ENCODE results near the gene CHAC1. TPM values are rescaled to one million over a fixed set of nuclear protein-coding genes. Genes with fewer than 3 reads are reported as not detected.

The CHAC1 gene
- total RNA-seq, 1 experiment from 2014 or later, result 2.5 TPM

DNA sequence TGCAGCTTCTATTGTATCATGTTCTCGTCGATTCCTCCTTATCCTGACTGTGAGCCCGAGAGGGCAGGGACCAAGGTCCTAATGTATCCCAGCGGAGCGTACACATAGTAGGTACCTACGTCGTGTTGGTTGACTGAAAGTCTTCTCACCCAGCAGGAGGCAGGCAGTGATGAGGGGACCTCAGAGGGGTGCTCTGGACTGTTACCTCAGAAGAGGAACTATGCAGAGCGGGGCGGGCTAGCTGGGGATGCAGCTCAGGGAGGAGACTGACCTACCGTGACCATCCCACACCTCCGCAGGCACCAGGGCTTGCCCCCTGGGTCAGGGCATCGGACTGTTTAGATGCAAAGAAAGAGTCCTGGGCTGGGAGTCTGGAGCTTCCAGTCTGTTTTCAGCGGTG lies 11.4 kb downstream of the CHAC1 start:
- Histone ChIP-seq H3K27ac (no peak overlapping the region), H3K4me1 (peaks cover 17% of the 10 kb centered on the region), H3K9me3 (replicated peaks) (no peaks in the 10 kb centered on the region), H3K27me3 (no peaks in the 10 kb centered on the region), H3K4me3 (no peak overlapping the region), H3K36me3 (no peaks in the 10 kb centered on the region)
- no peak for DNase-seq

DNA sequence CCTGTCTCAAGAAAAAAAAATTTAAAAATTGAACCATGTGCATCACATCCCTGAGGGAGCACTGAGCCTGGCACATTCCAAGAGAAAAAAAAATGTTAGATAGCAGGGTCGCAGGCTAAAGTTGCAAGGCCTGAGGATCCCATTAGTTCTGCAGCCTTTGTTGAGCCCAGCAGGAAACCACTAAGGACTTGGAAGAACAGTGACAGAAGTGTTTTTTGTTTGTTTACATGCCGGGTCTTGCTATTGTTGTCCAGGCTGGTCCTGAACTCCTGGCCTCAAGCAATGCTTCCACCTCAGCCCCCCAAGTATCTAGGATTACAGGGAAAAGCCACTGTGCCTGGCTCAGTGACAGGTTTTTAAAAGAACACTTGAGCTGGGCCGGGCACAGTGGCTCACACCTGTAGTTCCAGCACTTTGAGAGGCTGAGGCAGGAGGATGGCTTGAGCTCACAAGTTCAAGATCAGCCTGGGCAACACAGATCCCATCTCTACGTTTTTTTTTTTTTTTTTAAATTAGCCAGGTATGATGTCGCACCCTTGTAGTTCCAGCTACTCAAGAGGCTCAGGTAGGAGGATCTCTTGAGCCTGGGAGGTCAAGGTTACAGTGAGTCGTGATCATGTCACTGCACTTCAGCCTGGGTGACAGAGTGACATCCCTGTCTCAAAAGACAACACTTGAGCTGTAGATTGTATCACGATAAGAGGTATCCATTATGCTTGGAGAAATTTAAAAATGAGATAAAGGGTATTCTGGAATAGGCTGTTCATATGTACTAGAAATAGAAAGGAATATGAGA lies 15.2 kb downstream of the CHAC1 start:
- H3K4me1 ChIP-seq, result peaks cover 17% of the 10 kb centered on the region
- DNase-seq, result no peak
- H3K36me3 ChIP-seq, result no peaks in the 10 kb centered on the region
- H3K9me3 ChIP-seq (replicated peaks), result no peaks in the 10 kb centered on the region
- no peak overlapping the region for H3K27ac ChIP-seq
- no peak overlapping the region for H3K4me3 ChIP-seq
- H3K27me3 ChIP-seq, result no peaks in the 10 kb centered on the region

DNA sequence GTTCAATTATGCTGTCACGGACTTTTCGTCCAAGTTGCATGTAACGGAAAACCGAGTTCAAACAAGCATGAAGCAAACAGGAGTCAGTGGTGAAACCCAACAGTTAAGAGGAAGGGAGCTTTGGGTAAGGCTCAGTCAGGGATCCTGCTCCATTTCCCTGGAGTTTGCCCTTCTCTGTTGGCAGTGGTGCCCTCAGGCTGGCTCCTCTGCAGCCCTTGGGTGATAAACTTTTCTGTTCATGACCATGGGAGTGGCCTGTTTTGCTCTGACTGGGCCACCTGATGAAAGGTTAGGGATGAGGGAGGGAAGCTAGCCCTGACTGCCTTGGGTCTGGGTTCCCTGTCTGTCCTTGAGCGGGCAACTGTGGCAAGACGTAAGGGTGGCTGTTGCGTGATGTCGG lies 16.1 kb downstream of the CHAC1 start:
- no peak for DNase-seq
- Histone ChIP-seq H3K36me3 (no peaks in the 10 kb centered on the region), H3K4me3 (no peak overlapping the region), H3K9me3 (replicated peaks) (no peaks in the 10 kb centered on the region), H3K27ac (no peak overlapping the region), H3K27me3 (no peaks in the 10 kb centered on the region), H3K4me1 (peaks cover 17% of the 10 kb centered on the region)

DNA sequence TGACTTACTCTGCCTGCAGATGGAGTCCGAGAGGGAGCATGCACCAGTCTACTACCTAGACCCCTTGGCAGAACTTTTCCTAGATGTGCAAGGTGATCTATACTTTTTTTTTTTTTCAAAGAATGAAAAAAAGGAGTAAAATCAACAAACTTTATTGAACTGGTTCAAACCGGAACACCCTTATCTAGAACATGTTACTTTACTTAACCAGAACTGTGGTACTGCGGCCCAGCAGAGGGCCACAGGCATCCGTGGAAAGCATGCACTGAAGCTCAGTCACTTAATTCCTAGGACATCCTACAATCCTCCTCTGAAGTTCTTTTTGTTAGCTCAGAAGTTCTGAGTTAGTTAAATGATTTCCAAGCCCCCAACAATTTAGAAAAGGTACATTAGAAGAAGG lies 21.6 kb downstream of the CHAC1 start:
- H3K27ac ChIP-seq, result no peak overlapping the region
- H3K4me1 ChIP-seq, result no peaks in the 10 kb centered on the region
- H3K27me3 ChIP-seq, result no peaks in the 10 kb centered on the region
- H3K9me3 ChIP-seq (replicated peaks), result no peaks in the 10 kb centered on the region
- no peak for DNase-seq
- no peak overlapping the region for H3K4me3 ChIP-seq
- peaks cover 15% of the 10 kb centered on the region for H3K36me3 ChIP-seq

DNA sequence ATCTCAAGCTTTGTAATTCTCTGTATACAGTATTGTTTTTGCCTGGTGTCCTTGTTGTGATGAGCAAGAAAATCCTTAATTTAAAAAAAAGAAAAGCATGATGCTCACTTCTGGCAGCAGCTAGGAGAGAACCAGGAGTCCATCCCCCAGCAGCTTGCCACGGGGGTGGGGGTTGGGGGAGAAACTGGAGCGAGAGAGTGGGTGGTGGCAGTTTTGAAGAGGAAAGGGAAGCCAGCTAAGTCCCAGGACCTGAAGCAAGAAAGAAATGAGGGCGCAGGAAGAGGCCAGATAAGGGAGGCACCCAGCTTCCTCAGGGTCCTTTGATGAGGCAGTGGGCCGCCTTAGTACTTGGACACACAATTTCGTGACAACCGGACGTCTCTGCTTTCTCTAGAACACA lies 23.5 kb downstream of the CHAC1 start:
- peaks cover 23% of the 10 kb centered on the region for H3K36me3 ChIP-seq
- no peak for DNase-seq
- no peak overlapping the region for H3K4me3 ChIP-seq
- H3K9me3 ChIP-seq (replicated peaks), result no peaks in the 10 kb centered on the region
- H3K27ac ChIP-seq, result no peak overlapping the region
- H3K4me1 ChIP-seq, result no peaks in the 10 kb centered on the region
- no peaks in the 10 kb centered on the region for H3K27me3 ChIP-seq

DNA sequence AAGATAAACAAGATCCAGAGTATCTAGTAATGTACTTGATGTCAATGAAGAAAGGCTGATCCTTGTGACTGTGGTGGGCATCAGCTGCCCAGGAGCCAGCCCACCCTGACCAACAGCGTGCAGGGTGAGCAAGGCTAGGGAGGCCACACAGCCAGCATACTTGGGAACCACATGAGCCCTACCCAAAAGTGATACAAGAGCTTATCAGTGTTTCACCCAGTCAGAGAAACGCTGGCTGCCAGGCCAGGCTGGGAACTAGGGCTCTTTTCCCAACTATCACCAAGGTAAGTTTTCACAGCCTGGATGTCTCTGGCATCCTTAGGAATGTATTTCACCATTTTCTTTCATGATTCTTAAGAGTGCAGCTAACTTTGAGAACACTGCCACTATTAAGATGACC lies 24.9 kb downstream of the CHAC1 start:
- DNase-seq, result no peak
- no peaks in the 10 kb centered on the region for H3K9me3 ChIP-seq (replicated peaks)
- 0 out of 2 replicates have a peak, but pooled peaks cover 4% of the 10 kb centered on the region for H3K4me1 ChIP-seq

DNA sequence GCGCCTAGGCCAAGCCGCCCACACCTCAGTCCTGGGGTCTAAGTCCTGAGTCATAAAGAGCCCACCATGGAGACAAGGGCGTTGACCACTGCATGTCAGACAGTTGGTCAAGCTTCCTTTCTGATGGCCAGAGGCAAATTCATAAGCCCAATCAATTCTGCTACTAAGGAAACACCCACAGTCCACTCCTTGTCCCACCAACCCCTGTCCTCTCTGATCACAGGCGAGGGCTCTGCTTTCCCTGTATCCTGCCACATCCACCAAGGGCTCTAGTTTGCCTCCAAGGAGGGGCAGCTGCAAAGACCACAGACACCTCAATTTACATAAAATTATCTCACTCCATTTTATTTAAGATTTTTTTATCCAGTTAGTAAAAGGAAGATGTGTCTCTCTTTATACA lies 25.3 kb downstream of the CHAC1 start:
- H3K36me3 ChIP-seq, result peaks cover 39% of the 10 kb centered on the region
- H3K4me3 ChIP-seq, result no peak overlapping the region
- no peaks in the 10 kb centered on the region for H3K9me3 ChIP-seq (replicated peaks)
- no peaks in the 10 kb centered on the region for H3K27me3 ChIP-seq
- DNase-seq, result no peak
- H3K4me1 ChIP-seq, result 0 out of 2 replicates have a peak, but pooled peaks cover 6% of the 10 kb centered on the region
- no peak overlapping the region for H3K27ac ChIP-seq

More for the DNA sequence above, 24.9 kb downstream of the CHAC1 start:
- Histone ChIP-seq H3K27me3 (no peaks in the 10 kb centered on the region), H3K27ac (no peak overlapping the region), H3K36me3 (peaks cover 35% of the 10 kb centered on the region), H3K4me3 (no peak overlapping the region)

DNA sequence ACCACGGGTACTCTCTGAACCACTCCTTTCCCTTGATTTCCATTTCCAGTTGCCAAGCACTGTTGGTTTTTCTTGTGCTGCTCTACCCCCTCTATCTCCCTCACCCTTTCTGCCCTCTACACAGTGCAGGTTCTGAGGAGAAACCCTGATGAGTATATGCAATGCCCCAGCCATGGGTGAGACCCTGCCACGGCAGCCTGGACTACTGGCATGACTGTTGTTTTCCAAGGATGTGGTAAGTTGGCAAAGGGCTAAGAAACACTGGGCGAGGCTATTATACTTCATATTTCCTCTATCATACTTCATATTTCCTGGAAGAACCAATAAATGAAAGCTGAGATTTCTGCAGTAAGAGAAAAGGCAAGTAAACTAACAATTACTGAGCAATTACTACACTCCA lies 27.9 kb downstream of the CHAC1 start:
- Histone ChIP-seq H3K4me3 (no peak overlapping the region), H3K4me1 (0 out of 2 replicates have a peak, but pooled peaks cover 6% of the 10 kb centered on the region), H3K27me3 (no peaks in the 10 kb centered on the region), H3K36me3 (peaks cover 59% of the 10 kb centered on the region), H3K9me3 (replicated peaks) (no peaks in the 10 kb centered on the region), H3K27ac (no peak overlapping the region)
- DNase-seq, result no peak

DNA sequence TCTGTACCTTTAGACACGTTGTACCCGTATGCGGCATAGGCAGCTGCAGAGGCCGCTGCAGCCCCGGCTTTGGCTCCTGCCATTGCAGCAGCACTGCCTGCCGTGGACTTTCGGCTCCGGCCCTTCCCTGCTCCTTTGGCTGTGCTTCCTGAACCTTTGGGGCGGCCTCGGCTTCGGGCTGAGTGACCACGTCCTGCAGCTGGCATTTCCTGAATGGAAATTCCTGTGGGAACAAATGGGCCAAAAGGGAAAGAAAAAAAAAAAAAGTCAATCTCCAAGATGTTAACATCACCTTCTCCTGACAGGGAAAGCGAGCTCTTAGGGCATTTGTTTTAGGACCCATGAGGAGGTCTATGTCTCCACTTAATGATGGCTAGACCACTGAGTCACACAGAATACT lies 29.6 kb downstream of the CHAC1 start:
- Histone ChIP-seq H3K27ac (peak overlapping the region; percentile 26; the same call in 1 of the 2 replicates), H3K4me1 (0 out of 2 replicates have a peak, but pooled peaks cover 6% of the 10 kb centered on the region), H3K4me3 (no peak overlapping the region), H3K36me3 (peaks cover 68% of the 10 kb centered on the region), H3K9me3 (replicated peaks) (no peaks in the 10 kb centered on the region), H3K27me3 (no peaks in the 10 kb centered on the region)
- peak; percentile 25 to 49 for DNase-seq

DNA sequence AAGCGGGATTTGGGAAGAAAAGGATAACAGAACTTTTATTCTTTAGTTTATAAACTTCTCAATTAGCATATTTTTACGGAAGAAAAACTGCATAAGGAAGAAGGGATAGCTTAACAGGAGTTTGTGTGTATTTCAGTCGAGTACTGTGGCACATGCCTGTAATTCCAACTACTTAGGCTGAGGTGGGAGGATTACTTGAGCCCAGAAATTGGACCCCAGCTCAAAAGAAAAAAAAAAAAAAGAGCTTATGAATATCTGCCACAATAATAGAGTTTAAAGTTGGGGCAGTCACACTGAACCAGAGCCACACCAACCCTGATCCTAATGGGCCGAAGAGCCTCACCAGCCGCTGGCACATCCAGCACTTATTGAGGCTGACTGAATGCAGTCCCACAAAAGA lies 31.1 kb downstream of the CHAC1 start:
- H3K36me3 ChIP-seq, result peaks cover 62% of the 10 kb centered on the region
- no peak overlapping the region for H3K4me3 ChIP-seq
- no peaks in the 10 kb centered on the region for H3K9me3 ChIP-seq (replicated peaks)
- H3K4me1 ChIP-seq, result 0 out of 2 replicates have a peak, but pooled peaks cover 6% of the 10 kb centered on the region
- DNase-seq, result no peak
- H3K27ac ChIP-seq, result peak overlapping the region; percentile 33
- no peaks in the 10 kb centered on the region for H3K27me3 ChIP-seq

DNA sequence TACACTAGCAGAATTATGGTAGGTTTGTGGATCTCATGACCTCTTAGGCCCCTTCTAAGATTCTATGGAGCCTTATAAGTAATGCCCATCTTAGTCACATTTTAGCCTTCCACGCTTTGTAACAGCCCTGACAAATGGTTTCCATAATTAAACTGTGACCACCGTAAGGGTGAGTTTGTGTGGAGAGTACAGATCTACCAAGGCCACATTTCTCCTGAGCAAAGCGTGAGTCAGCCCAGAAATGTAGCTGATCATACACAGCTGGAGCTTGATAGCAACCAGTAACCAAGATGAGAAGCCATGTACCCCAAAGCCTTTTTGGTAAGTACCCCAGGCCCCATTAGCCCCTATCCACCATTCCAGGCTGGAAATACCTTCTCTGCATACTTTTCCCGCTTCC lies 31.7 kb downstream of the CHAC1 start:
- Histone ChIP-seq H3K4me1 (0 out of 2 replicates have a peak, but pooled peaks cover 6% of the 10 kb centered on the region), H3K36me3 (peaks cover 64% of the 10 kb centered on the region), H3K9me3 (replicated peaks) (no peaks in the 10 kb centered on the region), H3K27me3 (no peaks in the 10 kb centered on the region), H3K4me3 (no peak overlapping the region), H3K27ac (peak overlapping the region; percentile 33)
- DNase-seq, result peak in 1 of 2 experiments; percentile 16

DNA sequence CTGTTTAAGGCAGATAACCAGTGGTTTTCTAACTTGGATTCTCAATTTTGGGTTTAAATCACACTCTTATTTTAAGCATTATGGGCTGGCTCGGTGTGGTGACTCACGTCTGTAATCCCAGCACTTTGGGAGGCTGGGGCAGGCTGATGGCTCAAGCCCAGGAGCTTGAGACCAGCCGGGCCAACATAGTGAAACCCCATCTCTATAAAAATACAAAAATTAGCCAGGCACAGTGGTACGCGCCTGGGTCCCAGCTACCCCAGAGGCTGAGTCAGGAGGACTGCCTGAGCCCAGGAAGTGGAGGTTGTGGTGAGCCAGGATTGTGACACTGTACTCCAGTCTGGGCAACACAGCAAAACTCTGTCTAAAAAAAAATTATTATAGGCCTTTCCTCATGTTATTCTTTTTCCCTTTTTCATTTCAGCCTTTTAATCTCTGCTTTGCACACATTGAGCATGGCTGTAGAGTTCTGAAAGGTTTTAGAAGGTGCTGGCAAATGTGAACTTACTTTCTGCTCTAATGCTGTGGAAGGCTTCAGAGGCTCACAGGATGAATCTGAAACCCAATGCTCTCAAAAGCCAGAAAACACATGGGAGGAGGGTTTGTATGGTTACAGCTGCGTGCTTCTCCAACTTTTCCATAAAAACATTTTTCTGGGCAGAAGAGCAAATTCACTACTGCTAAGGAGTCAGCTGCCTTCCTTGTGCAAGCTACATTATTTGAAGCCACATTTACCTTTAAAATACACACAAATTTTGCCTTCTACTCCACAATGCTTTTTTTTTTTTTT lies 32.5 kb downstream of the CHAC1 start:
- Histone ChIP-seq H3K4me3 (no peak overlapping the region), H3K4me1 (0 out of 2 replicates have a peak, but pooled peaks cover 6% of the 10 kb centered on the region), H3K27me3 (no peaks in the 10 kb centered on the region), H3K36me3 (peaks cover 64% of the 10 kb centered on the region), H3K9me3 (replicated peaks) (no peaks in the 10 kb centered on the region), H3K27ac (peak overlapping the region; percentile 33)
- DNase-seq, result no peak

DNA sequence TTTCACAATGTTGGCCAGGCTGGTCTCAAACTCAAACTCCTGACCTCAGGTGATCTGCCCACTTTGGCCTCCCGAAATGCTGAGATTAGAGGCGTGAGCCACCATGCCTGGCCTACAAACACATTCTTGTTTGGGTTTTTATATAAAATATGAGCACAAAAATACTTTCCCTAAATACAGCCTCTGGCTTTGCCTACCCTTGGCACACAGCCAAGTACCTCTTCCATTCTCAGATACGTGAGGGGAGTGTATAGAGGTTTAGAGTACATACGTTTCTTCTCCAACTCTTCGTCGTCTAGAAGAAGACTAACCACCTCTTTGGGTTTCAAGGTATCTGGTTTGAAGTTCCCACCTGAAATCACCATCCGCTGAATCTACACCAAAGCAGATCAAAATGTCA lies 33.5 kb downstream of the CHAC1 start:
- Histone ChIP-seq H3K36me3 (peaks cover 56% of the 10 kb centered on the region), H3K27ac (no peak overlapping the region), H3K4me3 (no peak overlapping the region), H3K27me3 (no peaks in the 10 kb centered on the region), H3K4me1 (0 out of 2 replicates have a peak, but pooled peaks cover 6% of the 10 kb centered on the region), H3K9me3 (replicated peaks) (no peaks in the 10 kb centered on the region)
- no peak for DNase-seq

DNA sequence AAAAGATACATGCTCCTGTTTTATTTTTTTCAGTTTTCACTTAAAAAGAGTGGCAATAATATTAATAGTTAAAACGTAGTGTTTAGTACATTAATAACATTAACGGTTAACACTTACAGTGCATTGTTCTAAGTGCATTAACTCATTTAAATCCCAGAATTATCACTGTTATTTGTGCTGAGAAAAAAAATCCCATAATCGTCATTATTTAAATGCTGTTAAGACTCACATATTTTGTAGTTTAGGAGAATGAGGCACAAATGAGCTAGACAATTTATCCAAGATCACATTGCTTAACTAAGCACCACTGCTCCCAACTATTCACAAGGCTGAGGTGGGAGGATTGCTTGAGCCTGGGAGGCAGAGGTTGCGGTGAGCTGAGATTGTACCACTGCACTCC lies 34.9 kb downstream of the CHAC1 start:
- H3K4me3 ChIP-seq, result no peak overlapping the region
- peaks cover 44% of the 10 kb centered on the region for H3K36me3 ChIP-seq
- DNase-seq, result no peak
- 0 out of 2 replicates have a peak, but pooled peaks cover 2% of the 10 kb centered on the region for H3K4me1 ChIP-seq
- no peaks in the 10 kb centered on the region for H3K9me3 ChIP-seq (replicated peaks)
- H3K27ac ChIP-seq, result no peak overlapping the region
- no peaks in the 10 kb centered on the region for H3K27me3 ChIP-seq

DNA sequence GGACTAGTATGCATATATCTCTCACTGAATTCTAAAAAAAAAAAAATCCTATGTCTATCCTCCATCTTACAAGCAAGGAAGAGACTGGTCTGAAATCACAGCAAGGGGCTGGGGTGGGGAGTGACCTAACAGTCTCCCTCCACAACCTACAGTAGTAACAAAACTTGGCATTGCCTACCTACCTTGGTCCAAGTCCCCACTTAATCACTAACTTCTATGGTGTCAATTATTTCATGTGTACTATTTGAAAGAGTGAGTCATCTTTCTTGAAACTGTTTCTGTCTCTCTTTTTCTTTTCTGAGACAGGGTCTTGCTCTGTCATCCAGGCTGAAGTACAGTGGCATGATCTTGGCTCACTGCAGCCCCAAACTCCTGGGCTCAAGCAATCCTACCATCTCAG lies 36.8 kb downstream of the CHAC1 start:
- peaks cover 30% of the 10 kb centered on the region for H3K36me3 ChIP-seq

More for the DNA sequence above, 36.8 kb downstream of the CHAC1 start:
- Histone ChIP-seq H3K4me3 (no peak overlapping the region), H3K27ac (no peak overlapping the region), H3K9me3 (replicated peaks) (no peaks in the 10 kb centered on the region), H3K27me3 (no peaks in the 10 kb centered on the region), H3K4me1 (no peaks in the 10 kb centered on the region)
- DNase-seq, result no peak

Measured in SJCRH30 (cell line).